Measurements from ENCODE around the gene BMP7. TPM values are rescaled to one million over a fixed set of nuclear protein-coding genes. Genes with fewer than 3 reads are reported as not detected.
"Not testable (repeated sequence)": the region's sequence is repeated elsewhere in the genome, so short reads cannot be mapped to it uniquely, and the experiment has no call there.

BMP7 gene
- total RNA-seq, 1 donor from 2014 or later = not detected

GRCh38 chr20:57251344-57251743, 15.1 kb downstream of the BMP7 start:
- DNase-seq (ENCODE audit: low read depth in 2 of 2) = peak; percentile 8

- peak; percentile 2 to 11 for DNase-seq (ENCODE audit: low read depth in 2 of 2)
Measured at GRCh38 chr20:57250607-57251343, 15.7 kb downstream of the BMP7 start.

- DNase-seq (ENCODE audit: low read depth in 2 of 2) = no peak
Measured at GRCh38 chr20:57249772-57250171, 16.7 kb downstream of the BMP7 start.

- DNase-seq (ENCODE audit: low read depth in 2 of 2) = no peak
Measured at GRCh38 chr20:57249073-57249472, 17.4 kb downstream of the BMP7 start.

- no peak for DNase-seq (ENCODE audit: low read depth in 2 of 2)
Measured at GRCh38 chr20:57248132-57248797, 18.2 kb downstream of the BMP7 start.

- DNase-seq (ENCODE audit: low read depth in 2 of 2) = no peak
Measured at GRCh38 chr20:57247292-57247965, 19.0 kb downstream of the BMP7 start.

- DNase-seq (ENCODE audit: low read depth in 2 of 2) = no peak
Measured at GRCh38 chr20:57245997-57246396, 20.4 kb downstream of the BMP7 start.

GRCh38 chr20:57244627-57245214, 21.7 kb downstream of the BMP7 start:
- no peak for DNase-seq (ENCODE audit: low read depth in 2 of 2)

GRCh38 chr20:57244221-57244585, 22.2 kb downstream of the BMP7 start:
- no peak for DNase-seq (ENCODE audit: low read depth in 2 of 2)

GRCh38 chr20:57243480-57244220, 22.8 kb downstream of the BMP7 start:
- no peak for DNase-seq (ENCODE audit: low read depth in 2 of 2)

GRCh38 chr20:57242414-57242813, 24.0 kb downstream of the BMP7 start:
- DNase-seq (ENCODE audit: low read depth in 2 of 2) = no peak

GRCh38 chr20:57241363-57241991, 25.0 kb downstream of the BMP7 start:
- DNase-seq (ENCODE audit: low read depth in 2 of 2) = no peak

- no peak for DNase-seq (ENCODE audit: low read depth in 2 of 2)
Measured at GRCh38 chr20:57240581-57241362, 25.7 kb downstream of the BMP7 start.

- DNase-seq (ENCODE audit: low read depth in 2 of 2) = not testable (repeated sequence)
Measured at GRCh38 chr20:57239725-57240124, 26.7 kb downstream of the BMP7 start.

- DNase-seq (ENCODE audit: low read depth in 2 of 2) = not testable (repeated sequence)
Measured at GRCh38 chr20:57239324-57239723, 27.1 kb downstream of the BMP7 start.

- DNase-seq (ENCODE audit: low read depth in 2 of 2) = no peak
Measured at GRCh38 chr20:57238089-57238488, 28.4 kb downstream of the BMP7 start.

GRCh38 chr20:57237585-57237953, 28.9 kb downstream of the BMP7 start:
- DNase-seq (ENCODE audit: low read depth in 2 of 2) = no peak

GRCh38 chr20:57236813-57237584, 29.4 kb downstream of the BMP7 start:
- DNase-seq (ENCODE audit: low read depth in 2 of 2) = no peak

GRCh38 chr20:57234556-57235251, 31.7 kb downstream of the BMP7 start:
- DNase-seq (ENCODE audit: low read depth in 2 of 2) = no peak

Data from lung microvascular endothelial cell (primary cell).